ENCODE data around the gene SPSB3. TPM values are rescaled to one million over a fixed set of nuclear protein-coding genes. Genes with fewer than 3 reads are reported as not detected.

The SPSB3 gene
- total RNA-seq, 1 donor from 2014 or later: 48.2 TPM

- FAIRE-seq (no peak), DNase-seq (ENCODE audit: low read depth) (no peak)
- Histone ChIP-seq H3K4me3 (ENCODE audit: low read depth, low read length) (no peak overlapping the region), H3K36me3 (ENCODE audit: control insufficient read depth, insufficient read depth, low read length) (peaks cover 48% of the 10 kb centered on the region), H3K27me3 (ENCODE audit: control insufficient read depth, insufficient read depth, low read length) (no peaks in the 10 kb centered on the region)
- TF ChIP-seq CTCF (IDR thresholded peaks at IDR 0.05; ENCODE audit: insufficient read depth, low read length, severe bottlenecking): peak; percentile 66
Measured at GRCh38 chr16:1763521-1764511, 18.6 kb downstream of the SPSB3 start.

GRCh38 chr16:1762879-1763520 lies 19.4 kb downstream of the SPSB3 start:
- no peak for FAIRE-seq
- no peaks in the 10 kb centered on the region for H3K27me3 ChIP-seq (ENCODE audit: control insufficient read depth, insufficient read depth, low read length)
- no peak for TF ChIP-seq CTCF (IDR thresholded peaks at IDR 0.05; ENCODE audit: insufficient read depth, low read length, severe bottlenecking)
- H3K4me3 ChIP-seq (ENCODE audit: low read depth, low read length): no peak overlapping the region
- H3K36me3 ChIP-seq (ENCODE audit: control insufficient read depth, insufficient read depth, low read length): peaks cover 47% of the 10 kb centered on the region
- no peak for DNase-seq (ENCODE audit: low read depth)

- no peak for TF ChIP-seq CTCF (IDR thresholded peaks at IDR 0.05; ENCODE audit: insufficient read depth, low read length, severe bottlenecking)
- no peak overlapping the region for H3K4me3 ChIP-seq (ENCODE audit: low read depth, low read length)
- no peak for DNase-seq (ENCODE audit: low read depth)
- H3K27me3 ChIP-seq (ENCODE audit: control insufficient read depth, insufficient read depth, low read length): no peaks in the 10 kb centered on the region
- peaks cover 40% of the 10 kb centered on the region for H3K36me3 ChIP-seq (ENCODE audit: control insufficient read depth, insufficient read depth, low read length)
- FAIRE-seq: no peak
Measured at GRCh38 chr16:1762196-1762878, 20.0 kb downstream of the SPSB3 start.

- no peak for FAIRE-seq
- Histone ChIP-seq H3K4me3 (ENCODE audit: low read depth, low read length) (no peak overlapping the region), H3K27me3 (ENCODE audit: control insufficient read depth, insufficient read depth, low read length) (no peaks in the 10 kb centered on the region), H3K36me3 (ENCODE audit: control insufficient read depth, insufficient read depth, low read length) (peaks cover 36% of the 10 kb centered on the region)
- DNase-seq (ENCODE audit: low read depth): no peak
- no peak for TF ChIP-seq CTCF (IDR thresholded peaks at IDR 0.05; ENCODE audit: insufficient read depth, low read length, severe bottlenecking)
Measured at GRCh38 chr16:1761751-1762150, 20.6 kb downstream of the SPSB3 start.

GRCh38 chr16:1760911-1761310 lies 21.5 kb downstream of the SPSB3 start:
- TF ChIP-seq CTCF (IDR thresholded peaks at IDR 0.05; ENCODE audit: insufficient read depth, low read length, severe bottlenecking): no peak
- Histone ChIP-seq H3K4me3 (ENCODE audit: low read depth, low read length) (no peak overlapping the region), H3K27me3 (ENCODE audit: control insufficient read depth, insufficient read depth, low read length) (no peaks in the 10 kb centered on the region), H3K36me3 (ENCODE audit: control insufficient read depth, insufficient read depth, low read length) (peaks cover 32% of the 10 kb centered on the region)
- DNase-seq (ENCODE audit: low read depth) (no peak), FAIRE-seq (no peak)
